ENCODE data around the gene RRAGD. TPM values are rescaled to one million over a fixed set of nuclear protein-coding genes. Genes with fewer than 3 reads are reported as not detected.

Gene RRAGD
- total and polyA plus RNA-seq, 2 of the 8 experiments (the other 6 are each of a cell fraction or from before 2014, with no cell fraction given): 7.2 to 30.8 TPM

DNA sequence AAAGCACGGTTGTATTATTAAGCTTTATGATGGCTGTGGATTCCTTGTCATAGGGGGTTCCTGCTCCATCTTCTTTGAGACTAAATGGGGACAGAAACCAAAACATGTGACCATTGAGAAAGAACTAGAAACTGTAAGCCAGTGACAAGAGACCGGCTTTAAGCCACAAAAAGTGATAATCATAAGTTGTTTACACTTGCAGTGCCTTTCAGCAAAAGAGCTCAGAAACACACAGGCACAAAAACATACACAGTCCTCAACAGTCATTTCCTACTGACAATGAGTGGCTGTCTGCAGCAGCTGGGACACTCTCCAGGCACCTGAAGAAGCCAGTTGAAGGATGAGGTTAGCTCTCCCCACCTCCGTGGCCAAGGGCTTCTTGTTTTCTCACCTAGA lies 39.6 kb downstream of the RRAGD start (continued):
- TF ChIP-seq CTBP2 (IDR thresholded peaks at IDR 0.05; ENCODE audit: borderline replicate concordance, insufficient read depth, insufficient read length, low read length) (no peak), SIRT6 (IDR thresholded peaks at IDR 0.05; ENCODE audit: low read length) (no peak), RXRA (IDR thresholded peaks at IDR 0.05; ENCODE audit: insufficient read depth, low read depth, low read length) (no peak), MAFK (IDR thresholded peaks at IDR 0.05; ENCODE audit: low read depth, low read length) (no peak), E2F6 (IDR thresholded peaks at IDR 0.05) (no peak), TEAD4 (IDR thresholded peaks at IDR 0.05; ENCODE audit: low read depth, low read length) (no peak)
